ENCODE data around the gene HSPBAP1. TPM values are rescaled to one million over a fixed set of nuclear protein-coding genes. Genes with fewer than 3 reads are reported as not detected.
"Not testable (repeated sequence)": the region's sequence is repeated elsewhere in the genome, so short reads cannot be mapped to it uniquely, and the experiment has no call there.

The HSPBAP1 gene
- total RNA-seq, 1 experiment from 2014 or later, result 21.1 TPM

GRCh38 chr3:122716667-122717066 lies 77.0 kb downstream of the HSPBAP1 start:
- DNase-seq (ENCODE audit: low read depth, low spot score), result no peak
- in situ Hi-C loops (cut with HindIII; ENCODE audit: low pct_unique_long_range_greater_than_20kb, low sequenced_read_pairs), result no loop called here

DNA sequence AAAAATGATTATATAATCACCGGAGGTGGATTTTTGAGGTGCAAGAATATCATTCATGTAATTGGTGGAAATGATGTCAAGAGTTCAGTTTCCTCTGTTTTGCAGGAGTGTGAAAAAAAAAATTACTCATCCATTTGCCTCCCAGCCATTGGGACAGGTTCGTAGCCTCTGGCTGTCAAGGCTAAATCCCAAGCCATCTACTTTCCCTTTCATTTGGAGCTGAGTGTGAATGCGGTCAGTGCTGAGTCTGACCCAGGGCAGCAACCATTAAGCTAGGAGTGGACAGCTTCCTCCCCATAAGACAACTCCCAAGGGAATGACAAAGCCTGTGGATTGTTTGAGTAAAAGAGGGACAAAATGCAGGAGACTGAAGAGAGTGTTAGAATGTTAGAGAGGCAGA lies 79.4 kb downstream of the HSPBAP1 start:
- in situ Hi-C loops (cut with HindIII; ENCODE audit: low pct_unique_long_range_greater_than_20kb, low sequenced_read_pairs), result no loop called here
- peak; percentile 2 for DNase-seq (ENCODE audit: low read depth, low spot score)

DNA sequence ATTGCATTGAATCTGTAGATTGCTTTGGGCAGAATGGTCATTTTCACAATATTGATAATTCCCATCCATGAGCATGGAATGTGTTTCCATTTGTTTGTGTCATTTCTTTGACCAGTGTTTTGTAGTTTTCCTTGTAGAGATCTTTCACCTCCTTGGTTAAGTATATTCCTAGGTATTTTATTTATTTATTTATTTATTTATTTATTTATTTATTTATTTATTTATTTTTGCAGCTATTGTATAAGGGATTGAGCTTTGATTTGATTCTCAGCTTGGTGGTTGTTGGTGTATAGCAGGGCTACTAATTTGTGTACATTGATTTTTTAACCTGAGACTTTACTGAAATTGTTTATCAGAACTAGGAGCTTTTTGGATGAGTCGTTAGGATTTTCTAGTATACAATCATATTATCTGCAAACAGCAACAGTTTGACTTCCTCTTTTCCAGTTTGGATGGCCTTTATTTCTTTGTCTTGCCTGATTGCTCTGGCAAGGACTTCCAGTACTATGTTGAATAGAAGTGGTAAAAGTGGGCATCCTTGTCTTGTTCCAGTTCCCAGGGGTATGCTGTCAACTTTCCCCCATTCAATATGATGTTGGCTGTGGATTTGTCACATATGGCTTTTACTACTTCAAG lies 82.9 kb downstream of the HSPBAP1 start:
- DNase-seq (ENCODE audit: low read depth, low spot score); in situ Hi-C loops (cut with HindIII; ENCODE audit: low pct_unique_long_range_greater_than_20kb, low sequenced_read_pairs): not testable (repeated sequence)

DNA sequence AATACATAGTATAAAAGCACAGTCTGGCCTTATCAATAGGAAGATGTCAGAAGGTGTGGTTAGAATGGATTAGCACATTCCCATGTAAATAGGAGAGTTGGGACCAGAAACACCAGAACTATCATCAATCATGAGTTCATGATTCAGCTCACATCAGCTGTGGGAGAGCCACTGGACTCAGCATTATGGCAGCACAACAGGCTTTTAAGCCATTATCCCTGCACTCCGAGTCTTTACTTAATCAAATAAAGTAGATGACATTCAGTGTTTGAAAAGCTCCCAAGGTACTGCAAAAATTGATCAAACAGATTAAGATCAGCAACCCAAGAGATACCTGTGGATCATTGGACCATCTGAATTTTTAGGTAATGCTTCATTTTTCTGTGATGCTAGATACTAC lies 88.3 kb downstream of the HSPBAP1 start:
- DNase-seq (ENCODE audit: low read depth, low spot score), result no peak
- in situ Hi-C loops (cut with HindIII; ENCODE audit: low pct_unique_long_range_greater_than_20kb, low sequenced_read_pairs), result no loop called here

DNA sequence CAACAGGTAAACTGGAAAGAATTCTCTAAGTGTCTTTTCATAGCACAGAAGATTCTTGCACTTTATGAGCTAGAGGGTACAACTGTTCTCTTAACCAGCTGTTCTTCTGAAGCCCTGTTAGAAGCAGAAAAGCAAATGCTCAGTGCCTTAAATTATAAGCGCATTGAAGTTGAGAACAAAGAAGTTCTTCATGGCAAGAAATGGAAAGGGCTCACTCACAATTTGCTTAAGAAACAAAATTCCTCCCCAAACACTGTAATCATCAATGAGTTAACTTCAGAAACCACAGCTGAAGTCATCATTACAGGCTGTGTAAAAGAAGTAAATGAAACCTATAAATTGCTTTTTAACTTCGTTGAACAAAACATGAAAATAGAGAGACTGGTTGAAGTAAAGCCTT lies 93.4 kb downstream of the HSPBAP1 start:
- DNase-seq (ENCODE audit: low read depth, low spot score), result no peak
- in situ Hi-C loops (cut with HindIII; ENCODE audit: low pct_unique_long_range_greater_than_20kb, low sequenced_read_pairs), result no loop called here

DNA sequence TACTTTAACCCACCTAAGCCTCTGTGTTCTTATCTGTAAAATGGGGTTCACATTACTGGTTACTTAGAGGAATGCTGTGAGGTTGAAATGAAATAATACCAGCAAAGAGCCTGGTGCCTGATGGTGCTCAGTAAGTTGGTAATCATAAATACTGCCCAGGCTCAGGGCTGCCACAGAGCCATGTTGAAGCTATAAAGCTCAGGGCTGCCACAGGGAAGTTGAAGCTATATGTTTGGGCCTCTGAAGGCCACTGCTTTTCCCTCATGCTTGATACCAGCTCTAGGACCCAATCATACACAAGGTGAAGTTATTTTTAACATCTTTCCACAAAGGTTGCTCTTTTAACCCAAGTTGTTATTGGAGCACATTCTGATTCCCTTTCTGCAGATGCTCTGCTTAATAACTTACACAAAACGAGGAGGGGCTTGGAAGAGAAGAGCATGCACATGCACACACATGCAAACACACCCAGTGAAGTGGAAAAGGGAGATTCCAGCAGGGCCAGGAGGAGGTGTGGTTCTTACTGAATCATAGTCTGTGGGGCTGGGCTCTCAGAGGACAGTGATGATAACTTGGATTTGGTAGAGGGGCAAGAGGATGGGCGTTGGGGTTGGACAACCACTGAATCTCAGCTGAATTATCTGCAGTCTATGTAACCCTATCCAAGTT lies 95.5 kb downstream of the HSPBAP1 start:
- in situ Hi-C loops (cut with HindIII; ENCODE audit: low pct_unique_long_range_greater_than_20kb, low sequenced_read_pairs), result no loop called here
- no peak for DNase-seq (ENCODE audit: low read depth, low spot score)

DNA sequence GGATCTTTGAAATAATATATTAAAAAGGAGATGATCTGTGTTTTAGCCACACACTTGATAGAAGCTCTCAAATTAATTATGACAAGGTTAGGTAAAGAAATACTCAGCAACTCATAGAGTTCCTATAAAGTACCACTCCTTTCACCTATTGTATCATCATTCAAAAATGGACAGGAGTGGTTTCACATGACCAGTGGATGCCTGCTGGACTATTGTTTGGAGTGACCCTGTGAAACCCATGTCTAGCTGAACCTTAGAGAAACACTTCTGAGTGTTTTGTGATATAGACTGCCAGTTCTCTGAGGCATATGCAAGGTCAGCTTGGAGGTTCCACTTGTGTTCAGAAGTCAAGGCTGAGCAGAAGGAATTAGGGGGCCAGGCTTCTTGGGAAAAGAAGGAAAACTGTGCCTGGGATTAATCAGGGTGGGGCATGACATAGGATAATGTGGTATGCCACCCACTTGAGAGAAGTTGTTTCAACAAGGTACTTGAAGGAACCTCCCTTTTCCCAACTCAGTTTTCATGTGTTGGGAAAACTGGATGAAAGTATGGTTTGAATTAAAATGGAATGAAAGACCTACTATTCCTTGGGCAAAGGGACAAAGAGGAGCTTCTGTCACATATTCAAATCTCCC lies 97.6 kb downstream of the HSPBAP1 start:
- in situ Hi-C loops (cut with HindIII; ENCODE audit: low pct_unique_long_range_greater_than_20kb, low sequenced_read_pairs), result no loop called here
- no peak for DNase-seq (ENCODE audit: low read depth, low spot score)

DNA sequence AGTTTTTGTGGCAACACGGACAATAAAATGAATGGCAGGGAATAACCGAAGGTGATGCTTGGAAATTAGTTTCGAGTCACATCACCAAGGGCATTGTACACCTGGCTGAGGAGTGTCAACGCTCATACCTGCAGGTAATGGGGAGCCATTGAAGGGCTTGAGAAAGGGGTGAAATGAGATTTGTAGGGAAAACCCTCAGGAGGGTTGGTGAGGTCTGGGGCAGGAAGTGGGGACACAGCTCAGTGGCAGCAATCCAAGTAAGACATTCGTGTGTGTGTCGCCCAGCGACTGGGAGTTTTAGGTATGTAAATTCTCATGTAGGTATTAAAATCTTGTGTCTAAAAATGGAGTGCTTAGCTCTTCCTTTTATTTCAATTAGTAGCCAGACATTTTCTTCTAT lies 98.7 kb downstream of the HSPBAP1 start:
- no peak for DNase-seq (ENCODE audit: low read depth, low spot score)
- in situ Hi-C loops (cut with HindIII; ENCODE audit: low pct_unique_long_range_greater_than_20kb, low sequenced_read_pairs), result no loop called here

- in situ Hi-C loops (cut with HindIII; ENCODE audit: low pct_unique_long_range_greater_than_20kb, low sequenced_read_pairs), result no loop called here
- DNase-seq (ENCODE audit: low read depth, low spot score), result no peak
Observed at GRCh38 chr3:122692674-122693073, 101.0 kb downstream of the HSPBAP1 start.

DNA sequence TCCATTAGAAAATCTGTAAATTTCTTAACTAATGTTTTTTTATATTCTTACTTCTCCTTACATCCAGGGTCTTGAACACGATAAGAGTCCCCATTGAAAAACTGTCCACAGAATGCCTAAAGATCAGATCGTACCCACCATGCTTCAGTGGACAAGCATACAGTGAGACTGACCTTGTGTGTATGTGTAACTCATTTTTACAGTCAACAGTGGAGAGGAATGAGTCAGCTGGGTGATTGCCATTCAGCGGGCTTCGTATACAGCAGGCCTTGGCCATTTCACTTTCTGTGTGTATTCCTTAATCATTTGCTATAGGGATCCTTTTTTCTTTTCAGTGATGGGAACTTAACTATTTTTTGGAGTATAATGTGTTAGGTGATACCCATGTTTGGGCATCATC lies 102.4 kb downstream of the HSPBAP1 start:
- no peak for DNase-seq (ENCODE audit: low read depth, low spot score)
- in situ Hi-C loops (cut with HindIII; ENCODE audit: low pct_unique_long_range_greater_than_20kb, low sequenced_read_pairs), result no loop called here

DNA sequence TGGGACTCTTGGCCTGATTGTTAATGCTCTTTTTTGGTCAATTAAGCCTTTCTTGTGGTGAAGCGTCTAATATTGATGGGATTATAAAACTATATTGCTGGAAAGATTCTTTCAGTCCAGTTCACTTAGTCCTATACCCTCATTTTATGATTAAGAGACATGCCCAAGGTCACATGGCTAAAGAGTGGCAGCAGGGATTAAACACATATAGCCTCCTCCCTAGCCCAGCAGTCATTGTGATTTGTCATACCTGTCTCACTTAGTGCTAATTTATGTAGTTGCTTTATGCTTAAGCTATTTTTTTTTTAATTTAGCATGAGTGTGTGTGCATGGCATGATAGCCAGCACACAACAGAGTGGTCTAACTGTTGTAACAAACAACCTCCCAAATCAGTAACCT lies 103.5 kb downstream of the HSPBAP1 start:
- in situ Hi-C loops (cut with HindIII; ENCODE audit: low pct_unique_long_range_greater_than_20kb, low sequenced_read_pairs), result no loop called here
- DNase-seq (ENCODE audit: low read depth, low spot score), result no peak

Other genes starting within 250 kb of the HSPBAP1 start
- 29.8 and 30.1 TPM in 2 replicates for gene PARP9, start 229.5 kb downstream of the HSPBAP1 start, total RNA-seq (2014; rRNA removed; shearing (Covaris generic))
- 32.3 and 32.4 TPM in 2 replicates for gene DTX3L, start 229.5 kb downstream of the HSPBAP1 start, total RNA-seq (2014; rRNA removed; shearing (Covaris generic))
- 0.37 TPM in 1 of 2 replicates, not detected in the other for gene PARP15, start 216.2 kb downstream of the HSPBAP1 start, total RNA-seq (2014; rRNA removed; shearing (Covaris generic))
- gene PARP14, start 113.0 kb downstream of the HSPBAP1 start, total RNA-seq (2014; rRNA removed; shearing (Covaris generic)), result 23.6 and 25.9 TPM in 2 replicates
- gene SLC49A4, start 1.2 kb upstream of the HSPBAP1 start, total RNA-seq (2014; rRNA removed; shearing (Covaris generic)), result 40.2 and 42.1 TPM in 2 replicates
- gene SEMA5B, start 233.9 kb upstream of the HSPBAP1 start, total RNA-seq (2014; rRNA removed; shearing (Covaris generic)), result not detected in 2 replicates

All from SK-MEL-5 (cell line).